HG03342 (cell line): ENCODE results near the gene OGFOD1.
A peak's percentile ranks its signal among the peaks of the same experiment; 100 is the strongest.

ENCODE experiments used
- ATAC-seq: cut with Tn5 transposase; IDR thresholded peaks from one replicate; pipeline ENCODE4 v1.9.1; 2021; ENCODE audit warnings: mild to moderate bottlenecking, moderate library complexity; ENCODE audit not compliant: unreplicated experiment

Gene OGFOD1

GRCh38 chr16:56450986-56451752 lies at the start of gene OGFOD1, which contains the start of gene NUDT21:
Gene OGFOD1, plus strand, starts transcription at chr16:56451554. Its CDS starts 59 bp downstream, at chr16:56451613.
Gene NUDT21, minus strand, starts transcription at chr16:56451332. Its CDS starts 130 bp downstream, at chr16:56451202.
- peak; percentile 97 for ATAC-seq

DNA sequence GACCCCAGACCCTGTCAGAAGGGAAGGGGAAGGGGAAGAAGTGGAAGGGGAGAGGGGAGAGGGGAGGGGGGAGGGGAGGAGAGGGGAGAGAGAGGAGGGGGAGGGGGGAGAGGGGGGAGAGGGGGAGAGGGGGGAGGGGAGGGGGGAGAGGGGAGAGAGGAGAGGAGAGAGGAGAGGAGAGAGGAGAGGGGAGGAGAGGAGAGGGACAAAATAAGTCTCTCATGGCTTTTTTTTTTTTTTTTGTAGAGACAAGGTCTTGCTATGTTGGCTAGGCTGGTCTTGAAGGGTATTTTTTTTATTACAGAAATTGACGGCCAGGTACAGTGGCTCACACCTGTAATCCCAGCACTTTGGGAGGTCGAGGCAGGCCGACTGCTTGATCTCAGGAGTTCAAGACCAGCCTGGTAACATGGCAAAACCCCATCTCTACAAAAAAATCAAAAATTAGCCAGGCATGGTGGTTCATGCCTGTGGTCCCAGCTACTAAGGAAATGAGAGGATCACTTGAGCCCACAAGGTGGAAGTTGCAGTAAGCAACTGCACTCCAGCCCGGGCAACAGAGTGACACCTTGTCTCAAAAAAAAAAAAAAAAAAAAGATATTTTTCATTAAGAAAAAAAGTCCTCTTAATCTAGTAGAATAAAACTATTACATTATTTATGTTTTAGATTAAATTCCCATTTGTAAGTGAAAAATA lies 45.2 kb upstream of the OGFOD1 start:
- no peak for ATAC-seq

GRCh38 chr16:56408379-56409098 lies 42.8 kb upstream of the OGFOD1 start:
- no peak for ATAC-seq

DNA sequence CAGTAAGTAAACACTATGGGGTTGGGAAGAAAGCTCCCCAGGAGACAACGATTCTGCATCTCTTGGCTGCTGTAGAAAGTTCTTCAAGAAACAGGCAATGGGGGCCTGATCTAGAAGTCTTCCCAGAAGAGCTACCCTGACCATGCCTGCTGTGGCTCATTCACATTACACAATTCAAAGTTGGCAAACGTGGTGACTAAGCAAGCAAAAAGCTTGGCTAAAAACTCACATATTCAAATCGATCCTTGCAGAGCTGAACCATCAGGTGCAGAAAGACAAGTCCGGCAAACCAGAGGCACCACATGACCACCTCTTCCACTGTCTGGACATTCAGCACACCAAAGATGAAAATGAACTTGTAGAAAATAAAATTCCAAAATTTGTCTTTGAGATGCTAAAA lies 42.2 kb upstream of the OGFOD1 start:
- no peak for ATAC-seq

DNA sequence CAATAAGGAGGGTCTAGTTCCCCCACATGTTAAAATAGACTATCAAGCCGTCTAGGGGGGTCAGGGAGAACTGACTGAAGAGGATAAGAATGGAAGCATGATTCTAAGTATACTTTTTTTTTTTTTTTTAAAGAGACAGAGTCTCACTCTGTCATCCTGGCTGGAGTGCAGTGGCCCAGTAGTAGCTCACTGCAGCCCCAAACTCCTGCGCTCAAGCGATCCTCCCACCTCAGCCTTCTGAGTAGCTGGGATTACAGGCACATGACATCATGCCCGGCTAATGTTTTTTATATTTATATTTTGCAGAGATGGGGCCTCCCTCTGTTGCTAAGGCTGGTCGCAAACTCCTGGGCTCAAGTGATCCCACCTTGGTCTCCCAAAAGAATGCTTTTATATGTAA lies 40.2 kb upstream of the OGFOD1 start:
- ATAC-seq = no peak

- no peak for ATAC-seq
Measured at GRCh38 chr16:56411624-56412023, 39.7 kb upstream of the OGFOD1 start.

DNA sequence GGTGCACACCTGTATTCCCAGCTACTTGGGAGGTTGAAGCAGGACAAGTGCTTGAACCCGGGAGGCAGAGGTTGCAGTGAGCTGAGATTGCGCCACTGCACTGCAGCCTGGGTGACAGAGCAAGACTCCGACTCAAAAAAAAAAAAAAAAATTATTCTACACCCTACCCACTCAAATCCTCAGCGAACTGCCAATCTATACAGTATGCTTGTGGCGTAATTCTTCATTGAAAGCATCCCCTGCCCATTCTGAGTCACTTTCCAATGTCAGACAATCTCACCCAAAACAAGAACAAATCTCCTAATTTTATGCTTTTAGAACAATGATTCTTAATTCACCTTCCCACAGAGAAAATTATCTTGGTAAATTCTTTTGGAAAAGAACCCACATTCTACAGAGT lies 38.0 kb upstream of the OGFOD1 start:
- ATAC-seq = no peak

- ATAC-seq = no peak
Measured at GRCh38 chr16:56414366-56414765, 37.0 kb upstream of the OGFOD1 start.

GRCh38 chr16:56415875-56416274 lies 35.5 kb upstream of the OGFOD1 start:
- ATAC-seq = no peak

- ATAC-seq = no peak
Measured at GRCh38 chr16:56417138-56417537, 34.2 kb upstream of the OGFOD1 start.

DNA sequence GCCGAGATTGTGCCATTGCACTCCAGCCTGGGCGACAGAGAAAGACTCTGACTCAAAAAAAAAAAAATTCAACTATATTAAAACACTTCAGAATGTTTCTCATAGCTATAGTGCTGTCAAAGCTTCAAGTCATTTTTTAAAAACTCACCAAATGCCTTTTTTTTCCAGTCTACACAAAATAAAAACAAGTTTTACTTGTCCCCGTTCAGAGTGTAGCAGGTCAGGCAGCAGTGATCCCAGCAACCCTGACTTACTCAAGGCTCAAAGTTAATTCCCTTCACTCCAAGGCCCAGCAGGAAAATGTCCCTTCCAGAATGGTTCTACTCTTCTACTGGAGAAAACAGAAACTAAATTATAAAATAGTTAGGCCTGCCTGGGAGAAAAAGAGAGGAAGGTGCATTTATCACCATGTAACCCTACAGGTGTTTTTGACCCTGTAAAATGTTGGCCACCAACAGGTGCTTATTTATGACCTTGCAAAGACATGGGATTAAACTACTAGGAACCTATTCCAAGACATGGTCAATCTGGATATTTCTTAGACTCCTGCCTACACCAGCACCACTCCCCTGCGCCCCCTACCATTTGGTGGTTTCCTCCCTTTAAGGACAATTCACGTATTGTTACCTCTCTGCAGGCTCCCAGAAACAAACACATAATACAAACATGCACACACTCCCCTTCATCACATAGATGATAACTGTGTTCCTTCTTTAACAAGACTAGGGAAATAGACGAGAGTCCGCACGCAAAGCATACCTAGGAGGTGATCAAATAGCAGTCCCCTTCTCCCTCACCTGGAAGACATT lies 31.4 kb upstream of the OGFOD1 start:
- no peak for ATAC-seq

DNA sequence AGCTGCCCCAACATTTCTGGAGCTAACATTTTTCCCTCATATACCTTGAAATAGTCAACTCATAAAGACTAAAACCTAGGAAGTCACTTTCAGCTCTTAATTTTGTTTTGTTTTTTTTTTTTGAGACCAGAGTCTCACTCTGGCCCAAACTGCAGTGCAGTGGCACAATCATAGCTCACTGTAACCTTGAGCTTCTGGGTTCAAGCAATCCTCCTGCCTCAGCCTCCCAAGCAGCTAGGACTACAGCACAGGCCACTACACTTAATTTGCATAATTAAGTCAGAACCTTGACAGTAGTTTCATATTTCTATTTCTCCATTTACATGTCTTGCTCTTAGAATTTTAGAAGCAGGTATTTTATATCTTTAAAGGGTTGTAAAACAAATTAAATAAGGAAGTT lies 30.7 kb upstream of the OGFOD1 start:
- ATAC-seq = no peak

DNA sequence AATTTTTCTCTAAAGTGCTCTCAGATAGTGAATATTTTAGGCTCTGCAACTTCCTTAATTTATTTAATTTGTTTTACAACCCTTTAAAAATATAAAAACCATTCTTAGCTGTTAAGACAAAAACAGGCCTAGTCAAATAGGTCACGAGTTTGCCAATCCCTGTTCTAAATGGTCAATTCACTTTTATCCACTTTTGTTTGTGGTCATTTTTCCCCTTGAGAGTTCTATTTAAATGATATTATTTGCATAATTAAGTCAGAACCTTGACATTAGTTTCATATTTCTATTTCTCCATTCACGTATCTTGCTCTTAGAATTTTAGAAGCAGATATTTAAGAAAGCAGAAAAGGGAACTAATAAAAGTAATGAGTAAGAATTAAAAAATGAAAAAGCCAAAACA lies 30.0 kb upstream of the OGFOD1 start:
- ATAC-seq = no peak

GRCh38 chr16:56421976-56422669 lies 29.2 kb upstream of the OGFOD1 start:
- no peak for ATAC-seq

DNA sequence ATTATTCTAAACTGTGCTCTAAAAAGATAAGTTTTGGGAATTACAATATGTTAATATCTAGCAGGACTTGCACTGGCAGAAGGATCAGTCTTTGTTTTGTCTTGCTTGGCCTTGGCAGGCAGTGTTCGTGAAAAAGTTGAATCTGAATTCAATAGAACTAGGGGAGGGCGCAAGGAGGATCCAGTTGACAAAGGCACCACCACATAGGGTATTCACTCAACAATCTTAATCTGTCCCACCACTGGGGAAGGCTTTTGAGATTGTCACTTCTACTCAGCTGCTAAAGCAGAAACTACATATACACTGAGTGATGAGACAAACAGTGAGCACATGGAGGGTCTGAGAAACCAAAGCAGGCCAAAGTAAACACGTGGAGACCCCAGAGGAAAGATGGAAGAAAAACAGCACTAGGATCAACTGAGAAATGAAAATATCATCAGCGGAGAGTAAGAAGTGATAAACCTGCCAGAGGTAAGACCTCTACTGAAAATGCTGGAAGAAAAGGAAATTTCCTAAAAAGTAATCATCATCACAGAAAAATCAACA lies 28.4 kb upstream of the OGFOD1 start:
- ATAC-seq = no peak

DNA sequence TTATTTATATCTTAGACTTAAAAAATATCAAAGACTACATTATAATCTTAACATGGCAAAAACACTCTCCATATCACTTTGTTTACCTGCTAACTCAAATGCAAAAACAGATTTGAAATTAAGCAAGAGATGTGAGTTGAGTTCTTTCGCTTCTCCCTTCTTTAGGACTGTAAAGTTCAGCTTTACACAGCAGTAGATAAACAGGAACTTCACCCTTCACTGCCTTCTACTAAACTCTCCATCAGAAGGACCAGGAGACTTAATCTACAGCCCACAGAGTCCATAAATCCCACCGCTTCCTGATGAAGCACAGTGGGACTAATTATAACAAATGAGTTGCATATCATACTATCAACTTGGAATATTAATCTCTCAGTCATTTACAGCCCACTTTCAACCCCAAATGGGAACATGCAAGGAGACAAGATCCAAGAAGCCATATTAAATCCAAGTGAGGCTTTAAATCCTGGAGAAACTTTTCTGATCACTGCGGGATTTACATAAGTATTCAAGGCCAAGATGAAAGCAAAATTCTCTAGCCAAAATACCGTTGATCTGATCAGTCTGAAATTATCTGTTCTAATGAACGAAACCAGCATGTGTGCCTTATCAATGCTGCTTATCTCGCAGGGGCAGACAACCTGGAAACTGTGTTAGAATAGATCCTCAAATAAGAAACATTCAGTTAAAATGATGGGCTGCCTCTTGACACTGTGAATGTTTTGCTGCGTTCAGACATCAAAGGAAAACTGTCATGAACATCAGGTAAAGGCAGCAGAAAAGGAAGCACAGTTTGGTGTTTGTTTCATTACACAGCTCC lies 27.6 kb upstream of the OGFOD1 start:
- ATAC-seq = no peak

DNA sequence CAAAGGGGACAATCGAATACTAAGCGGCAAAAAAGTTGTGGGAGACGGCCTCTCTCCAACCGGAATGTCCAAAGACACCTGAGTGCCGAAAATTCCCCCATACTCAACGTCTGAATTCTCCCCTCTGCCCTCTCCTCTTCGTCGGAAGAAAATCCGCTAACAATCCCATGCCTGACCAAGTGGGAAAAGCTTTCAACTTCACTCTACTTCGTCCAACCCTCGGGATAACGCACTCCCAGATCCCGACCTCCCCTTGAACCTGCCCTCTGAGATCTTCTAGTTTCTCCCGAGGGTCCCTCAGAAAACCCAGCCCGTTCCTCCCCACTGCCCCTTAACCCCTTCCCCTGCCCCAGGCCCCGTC lies 27.0 kb upstream of the OGFOD1 start:
- ATAC-seq = no peak

DNA sequence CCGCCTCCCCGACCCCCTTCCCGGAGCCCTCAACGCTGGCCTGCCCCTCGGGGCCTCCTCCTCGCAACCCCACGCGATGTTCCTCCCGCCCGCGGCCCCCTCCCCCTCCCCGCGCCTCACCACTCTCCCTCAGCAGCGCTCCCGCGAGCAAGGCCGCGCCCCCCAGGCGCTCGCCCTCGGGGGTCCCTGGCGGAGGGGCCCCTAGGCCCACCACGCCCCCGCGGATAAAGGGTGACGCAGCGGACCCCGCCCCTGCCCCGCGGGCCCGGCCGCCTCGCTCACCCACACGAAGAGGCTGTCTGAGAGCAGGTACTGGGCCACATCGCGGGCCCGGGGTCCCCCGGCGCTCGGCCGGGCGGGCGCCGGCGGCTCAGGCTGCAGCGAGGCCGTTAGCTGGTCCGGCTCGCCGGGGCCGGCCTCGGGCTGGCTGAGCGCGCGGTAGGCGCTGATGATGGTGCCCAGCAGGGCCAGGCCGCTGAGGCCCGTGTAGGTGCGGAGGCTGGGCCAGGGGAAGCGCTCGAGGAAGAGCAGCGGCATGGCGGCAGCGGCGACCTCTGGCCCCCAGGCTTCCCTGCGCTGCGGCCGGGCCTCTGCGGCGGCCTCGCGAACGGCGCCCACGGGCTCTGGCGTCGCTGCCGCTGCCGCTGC lies 26.4 kb upstream of the OGFOD1 start:
- peak; percentile 24 for ATAC-seq

- ATAC-seq = peak; percentile 73
Measured at GRCh38 chr16:56425439-56425832, 25.9 kb upstream of the OGFOD1 start, which contains the start of gene AMFR. Gene AMFR, minus strand, starts transcription at chr16:56425545. Its CDS starts 218 bp downstream, at chr16:56425327.
